Measurements from ENCODE around the gene SCMH1. TPM values are rescaled to one million over a fixed set of nuclear protein-coding genes. Genes with fewer than 3 reads are reported as not detected.

SCMH1 gene
- total RNA-seq, 1 experiment from 2014 or later = 19.4 TPM

DNA sequence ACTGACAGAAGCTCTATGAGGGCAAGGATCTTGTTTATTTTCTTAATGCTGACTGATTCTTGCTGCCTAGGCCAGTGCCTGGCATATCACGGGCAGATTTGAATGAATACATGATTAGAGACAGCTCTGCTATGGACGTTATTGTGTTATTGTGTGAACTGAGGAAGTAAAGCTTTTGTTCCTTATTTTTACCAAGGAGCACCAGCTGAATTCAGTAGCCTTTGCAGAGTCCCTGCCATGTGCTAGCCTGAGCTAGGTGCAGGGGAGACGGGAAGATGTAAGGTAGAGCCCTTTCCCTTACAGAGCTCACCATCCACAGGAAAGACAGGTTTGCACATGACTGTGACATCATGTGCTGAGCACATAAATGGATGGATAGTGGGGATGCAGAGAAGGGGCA is 36.0 kb upstream of the SCMH1 start (continued):
- TF ChIP-seq ATF6 (CRISPR knock-in tag; IDR thresholded peaks at IDR 0.05) = no peak

DNA sequence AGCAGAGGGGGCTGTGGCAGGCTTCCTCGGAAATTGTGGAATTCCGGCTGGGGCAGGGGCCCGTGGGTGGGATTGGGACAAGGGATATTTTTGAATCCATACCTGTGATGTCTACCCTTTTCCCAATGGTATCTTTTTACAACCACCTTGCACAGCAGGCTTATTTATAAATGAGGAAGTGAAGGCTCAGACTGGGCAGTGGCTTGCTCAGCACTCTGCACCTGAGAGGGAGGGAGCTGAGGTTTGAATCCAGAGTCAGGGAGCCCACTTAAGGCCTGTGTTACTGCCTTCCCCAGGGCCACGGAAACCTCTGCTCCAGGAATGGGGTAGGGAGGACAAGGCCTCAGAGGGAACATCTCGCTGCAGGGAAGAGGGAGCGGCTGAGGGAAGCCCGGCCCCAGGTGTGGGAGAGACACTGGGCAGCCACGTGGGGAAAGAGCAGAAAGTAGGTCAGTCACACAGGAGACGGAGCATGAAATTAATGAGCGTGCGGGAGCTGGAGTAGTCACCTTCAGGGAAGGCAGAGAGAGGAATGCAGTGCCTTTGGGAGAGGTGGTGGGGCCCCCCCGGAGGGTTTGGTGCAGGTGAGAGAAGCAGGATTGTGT is 35.4 kb upstream of the SCMH1 start:
- Mint-ChIP-seq H3K27ac (no peak overlapping the region), H3K4me3 (no peak overlapping the region), H3K4me1 (no peaks in the 10 kb centered on the region), H3K9me3 (no peaks in the 10 kb centered on the region), H3K27me3 (ENCODE audit: low read depth) (no peaks in the 10 kb centered on the region), H3K36me3 (no peaks in the 10 kb centered on the region)
- ChIA-PET CTCF (interaction anchor here (0.9 to 2.7 kb wide), 6 partner anchors 14 to 206 kb away, joined by 3 to 16 read pairs (median 4); partner anchors contain the start of genes EDN2 and FOXO6), POLR2A (no interaction called here)
- TF ChIP-seq ESRRA (CRISPR knock-in tag; IDR thresholded peaks at IDR 0.05; ENCODE audit: borderline replicate concordance) (no peak), EMX1 (CRISPR knock-in tag; IDR thresholded peaks at IDR 0.05) (no peak), ERG (CRISPR knock-in tag; IDR thresholded peaks at IDR 0.05) (no peak), GABPB1 (CRISPR knock-in tag; IDR thresholded peaks at IDR 0.05) (no peak), IRF2 (CRISPR knock-in tag; IDR thresholded peaks at IDR 0.05; ENCODE audit: borderline replicate concordance, low read depth) (no peak), ZNF671 (CRISPR knock-in tag; IDR thresholded peaks at IDR 0.05) (no peak), JUN (CRISPR knock-in tag; IDR thresholded peaks at IDR 0.05) (no peak), NR1H2 (CRISPR knock-in tag; IDR thresholded peaks at IDR 0.05) (no peak)
- DNase-seq (ENCODE audit: low spot score) = no peak
- ATAC-seq = no peak

DNA sequence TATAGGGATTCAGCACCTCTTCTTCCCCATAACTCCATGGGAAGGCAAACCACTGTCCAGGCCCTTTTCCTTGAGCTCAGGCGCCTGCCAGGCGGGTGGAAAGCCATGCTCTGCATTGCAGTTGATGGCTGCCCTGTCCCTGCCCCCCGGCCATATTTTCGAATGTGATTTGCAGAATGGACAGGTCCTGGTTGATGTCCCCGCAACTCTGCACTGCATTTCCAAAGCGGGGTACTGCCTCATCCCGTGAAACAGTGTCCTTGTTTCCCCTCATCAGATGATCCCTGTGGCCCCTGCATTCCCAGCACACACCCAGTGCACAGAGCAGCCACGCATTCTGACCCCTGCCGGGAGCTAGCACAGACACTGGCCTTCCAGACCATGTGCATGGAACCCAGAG is 33.7 kb upstream of the SCMH1 start:
- Mint-ChIP-seq H3K36me3 (no peaks in the 10 kb centered on the region), H3K4me1 (no peaks in the 10 kb centered on the region), H3K27ac (no peak overlapping the region), H3K27me3 (ENCODE audit: low read depth) (no peaks in the 10 kb centered on the region), H3K4me3 (no peak overlapping the region), H3K9me3 (no peaks in the 10 kb centered on the region)
- ChIA-PET POLR2A (no interaction called here), CTCF (interaction anchor here (0.7 to 1.7 kb wide), 5 partner anchors 47 to 242 kb away, joined by 3 to 4 read pairs (median 3); no protein-coding TSS in a partner anchor)
- DNase-seq (ENCODE audit: low spot score) = no peak
- no peak for TF ChIP-seq ATF1 (CRISPR knock-in tag; IDR thresholded peaks at IDR 0.05)
- TF ChIP-seq FOXK1 (CRISPR knock-in tag; IDR thresholded peaks at IDR 0.05) = no peak
- TF ChIP-seq GRHL2 (CRISPR knock-in tag; IDR thresholded peaks at IDR 0.05; ENCODE audit: insufficient replicate concordance, severe bottlenecking) = no peak
- TF ChIP-seq ERG (CRISPR knock-in tag; IDR thresholded peaks at IDR 0.05) = no peak
- no peak for TF ChIP-seq CDX4 (CRISPR knock-in tag; IDR thresholded peaks at IDR 0.05; ENCODE audit: borderline replicate concordance)
- no peak for TF ChIP-seq FOXP1 (CRISPR knock-in tag; IDR thresholded peaks at IDR 0.05; ENCODE audit: borderline replicate concordance)
- TF ChIP-seq RORB (CRISPR knock-in tag; IDR thresholded peaks at IDR 0.05) = no peak
- TF ChIP-seq IRF2 (CRISPR knock-in tag; IDR thresholded peaks at IDR 0.05; ENCODE audit: borderline replicate concordance, low read depth) = no peak
- no peak for TF ChIP-seq MXD4 (CRISPR knock-in tag; IDR thresholded peaks at IDR 0.05; ENCODE audit: borderline replicate concordance)
- no peak for TF ChIP-seq TEAD1 (CRISPR knock-in tag; IDR thresholded peaks at IDR 0.05)
- TF ChIP-seq GTF2I (CRISPR knock-in tag; conservative IDR thresholded peaks at IDR 0.05) = no peak
- no peak for TF ChIP-seq ZNF263 (CRISPR knock-in tag; IDR thresholded peaks at IDR 0.05; ENCODE audit: low read depth)
- no peak for TF ChIP-seq TEAD4 (CRISPR knock-in tag; IDR thresholded peaks at IDR 0.05)
- ATAC-seq = no peak
